ENCODE measurements around the gene IMPG2. TPM values are rescaled to one million over a fixed set of nuclear protein-coding genes. Genes with fewer than 3 reads are reported as not detected.

The IMPG2 gene
- polyA plus RNA-seq, 1 donor (not counting 4 experiments of a cell fraction or from before 2014, with no cell fraction given) = 0.16 TPM

- Histone ChIP-seq H3K9ac (ENCODE audit: control insufficient read depth, extremely low read depth, insufficient read depth, low read length) (no peak overlapping the region), H3K9me3 (ENCODE audit: control insufficient read depth, low read depth, low read length) (no peaks in the 10 kb centered on the region), H3K4me3 (ENCODE audit: control insufficient read depth in 2 of 3, extremely low read depth in 1 of 3, insufficient read depth in 2 of 3, low read depth in 1 of 3, low read length in 3 of 3) (no peak overlapping the region), H4K20me1 (ENCODE audit: control insufficient read depth, extremely low read depth, insufficient read depth, low read length) (no peaks in the 10 kb centered on the region), H3K36me3 (ENCODE audit: control insufficient read depth in 2 of 2, extremely low read depth in 1 of 2, insufficient read depth in 2 of 2, low read length in 2 of 2) (no peaks in the 10 kb centered on the region), H3K4me2 (ENCODE audit: control insufficient read depth, extremely low read depth, insufficient read depth, low read depth, low read length) (no peak overlapping the region), H3K4me1 (ENCODE audit: control insufficient read depth, extremely low read depth, insufficient read depth, low read length) (no peaks in the 10 kb centered on the region), H2AFZ (ENCODE audit: control insufficient read depth, low read length) (no peak overlapping the region), H3K27ac (ENCODE audit: control insufficient read depth, insufficient read depth, low read length) (no peak overlapping the region), H3K9me1 (ENCODE audit: control insufficient read depth, extremely low read depth, insufficient read depth, low read length) (no peaks in the 10 kb centered on the region), H3K79me2 (ENCODE audit: control insufficient read depth, insufficient read depth, low read length) (no peaks in the 10 kb centered on the region), H3K27me3 (ENCODE audit: control insufficient read depth, extremely low read depth, insufficient read depth, low read length) (no peaks in the 10 kb centered on the region)
- no peak for FAIRE-seq
- no peak for DNase-seq (ENCODE audit: low read depth, low spot score)
- dilution Hi-C loops (cut with MboI; ENCODE audit: extremely low pct_ligation_motif_present, low sequenced_read_pairs) = no loop called here
- TF ChIP-seq EZH2 (IDR thresholded peaks at IDR 0.05; ENCODE audit: low read length) = no peak
- TF ChIP-seq, protein P1, sequence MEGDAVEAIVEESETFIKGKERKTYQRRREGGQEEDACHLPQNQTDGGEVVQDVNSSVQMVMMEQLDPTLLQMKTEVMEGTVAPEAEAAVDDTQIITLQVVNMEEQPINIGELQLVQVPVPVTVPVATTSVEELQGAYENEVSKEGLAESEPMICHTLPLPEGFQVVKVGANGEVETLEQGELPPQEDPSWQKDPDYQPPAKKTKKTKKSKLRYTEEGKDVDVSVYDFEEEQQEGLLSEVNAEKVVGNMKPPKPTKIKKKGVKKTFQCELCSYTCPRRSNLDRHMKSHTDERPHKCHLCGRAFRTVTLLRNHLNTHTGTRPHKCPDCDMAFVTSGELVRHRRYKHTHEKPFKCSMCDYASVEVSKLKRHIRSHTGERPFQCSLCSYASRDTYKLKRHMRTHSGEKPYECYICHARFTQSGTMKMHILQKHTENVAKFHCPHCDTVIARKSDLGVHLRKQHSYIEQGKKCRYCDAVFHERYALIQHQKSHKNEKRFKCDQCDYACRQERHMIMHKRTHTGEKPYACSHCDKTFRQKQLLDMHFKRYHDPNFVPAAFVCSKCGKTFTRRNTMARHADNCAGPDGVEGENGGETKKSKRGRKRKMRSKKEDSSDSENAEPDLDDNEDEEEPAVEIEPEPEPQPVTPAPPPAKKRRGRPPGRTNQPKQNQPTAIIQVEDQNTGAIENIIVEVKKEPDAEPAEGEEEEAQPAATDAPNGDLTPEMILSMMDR (optimal IDR thresholded peaks at IDR 0.05 in 1 of 3, IDR thresholded peaks at IDR 0.05 in 1 of 3, conservative IDR thresholded peaks at IDR 0.05 in 1 of 3; ENCODE audit: extremely low read depth in 1 of 3, insufficient read depth in 2 of 3, low read length in 3 of 3) = no peak
These were observed 7.8 kb downstream of the IMPG2 start for GRCh38 chr3:101312545-101312944.

DNA sequence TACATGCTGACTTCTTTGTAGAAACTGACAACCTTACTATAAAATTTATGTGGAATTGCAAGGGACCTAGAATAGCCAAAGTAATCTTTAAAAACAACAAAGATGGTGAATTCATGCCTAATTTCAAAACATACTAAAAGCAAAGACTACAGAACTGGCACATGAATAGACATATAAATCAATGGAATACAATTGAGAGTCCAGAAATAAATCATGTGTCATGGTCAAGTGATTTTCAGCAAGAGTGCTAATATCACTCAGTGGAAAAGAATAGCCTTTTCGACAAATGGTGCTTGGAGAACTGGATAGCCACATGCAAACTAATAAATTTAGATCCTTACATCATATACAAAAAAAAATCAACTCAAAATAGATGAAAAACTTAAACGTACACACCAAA is 8.7 kb downstream of the IMPG2 start:
- no peak overlapping the region for H3K4me3 ChIP-seq (ENCODE audit: control insufficient read depth in 2 of 3, extremely low read depth in 1 of 3, insufficient read depth in 2 of 3, low read depth in 1 of 3, low read length in 3 of 3)
- dilution Hi-C loops (cut with MboI; ENCODE audit: extremely low pct_ligation_motif_present, low sequenced_read_pairs) = no loop called here
- no peaks in the 10 kb centered on the region for H4K20me1 ChIP-seq (ENCODE audit: control insufficient read depth, extremely low read depth, insufficient read depth, low read length)
- TF ChIP-seq EZH2 (IDR thresholded peaks at IDR 0.05; ENCODE audit: low read length) = no peak
- TF ChIP-seq, protein P1 (optimal IDR thresholded peaks at IDR 0.05 in 1 of 3, IDR thresholded peaks at IDR 0.05 in 1 of 3, conservative IDR thresholded peaks at IDR 0.05 in 1 of 3; ENCODE audit: extremely low read depth in 1 of 3, insufficient read depth in 2 of 3, low read length in 3 of 3) = no peak
- DNase-seq (ENCODE audit: low read depth, low spot score) (no peak), FAIRE-seq (no peak)
- no peaks in the 10 kb centered on the region for H3K36me3 ChIP-seq (ENCODE audit: control insufficient read depth in 2 of 2, extremely low read depth in 1 of 2, insufficient read depth in 2 of 2, low read length in 2 of 2)
- H3K4me2 ChIP-seq (ENCODE audit: control insufficient read depth, extremely low read depth, insufficient read depth, low read depth, low read length) = no peak overlapping the region
- H3K9ac ChIP-seq (ENCODE audit: control insufficient read depth, extremely low read depth, insufficient read depth, low read length) = no peak overlapping the region
- H3K9me1 ChIP-seq (ENCODE audit: control insufficient read depth, extremely low read depth, insufficient read depth, low read length) = no peaks in the 10 kb centered on the region
- no peaks in the 10 kb centered on the region for H3K9me3 ChIP-seq (ENCODE audit: control insufficient read depth, low read depth, low read length)
- H3K79me2 ChIP-seq (ENCODE audit: control insufficient read depth, insufficient read depth, low read length) = no peaks in the 10 kb centered on the region
- H3K27ac ChIP-seq (ENCODE audit: control insufficient read depth, insufficient read depth, low read length) = no peak overlapping the region
- H3K4me1 ChIP-seq (ENCODE audit: control insufficient read depth, extremely low read depth, insufficient read depth, low read length) = no peaks in the 10 kb centered on the region
- H2AFZ ChIP-seq (ENCODE audit: control insufficient read depth, low read length) = no peak overlapping the region
- H3K27me3 ChIP-seq (ENCODE audit: control insufficient read depth, extremely low read depth, insufficient read depth, low read length) = no peaks in the 10 kb centered on the region
